Osteocyte (in vitro differentiated cells): ENCODE data around the gene TP53I3. TPM values are rescaled to one million over a fixed set of nuclear protein-coding genes. Genes with fewer than 3 reads are reported as not detected.

ENCODE experiments used
- DNase-seq: peaks from one replicate; pipeline ENCODE4 v3.0.0; 2021; ENCODE audit warnings: mixed read lengths; ENCODE audit not compliant: unreplicated experiment; ENCODE audit errors: extremely low spot score
- H3K27ac Mint-ChIP-seq: one replicate; pipeline ENCODE4 v1.8.0; 2021; ENCODE audit warnings: mild to moderate bottlenecking, mixed read lengths; ENCODE audit not compliant: unreplicated experiment
- H3K27me3 Mint-ChIP-seq: one replicate; pipeline ENCODE4 v1.8.0; 2021; ENCODE audit warnings: mixed read lengths; ENCODE audit not compliant: unreplicated experiment
- H3K36me3 Mint-ChIP-seq: one replicate; pipeline ENCODE4 v1.8.0; 2021; ENCODE audit warnings: mixed read lengths; ENCODE audit not compliant: unreplicated experiment
- H3K4me1 Mint-ChIP-seq: one replicate; pipeline ENCODE4 v1.8.0; 2021; ENCODE audit warnings: mixed read lengths; ENCODE audit not compliant: unreplicated experiment
- H3K4me3 Mint-ChIP-seq: one replicate; pipeline ENCODE4 v1.8.0; 2021; ENCODE audit warnings: mild to moderate bottlenecking, moderate library complexity, mixed read lengths; ENCODE audit not compliant: unreplicated experiment
- H3K9me3 Mint-ChIP-seq: one replicate; pipeline ENCODE4 v1.8.0; 2021; ENCODE audit warnings: mixed read lengths; ENCODE audit not compliant: unreplicated experiment
- CTCF ChIP-seq: fragments of 200-600 bp; sonication (generic); IDR thresholded peaks from 2 replicates; pipeline ENCODE4 v1.5.0; 2021; ENCODE audit warnings: antibody characterized with exemption, mild to moderate bottlenecking, moderate library complexity
- total RNA-seq: library from RNA; stranded (reverse); gene quantifications from 2 replicates; pipeline ENCODE4 v1.2.1, GENCODE V29; 2021

The TP53I3 gene
- total RNA-seq, 1 donor from 2014 or later: 45.9 TPM

DNA sequence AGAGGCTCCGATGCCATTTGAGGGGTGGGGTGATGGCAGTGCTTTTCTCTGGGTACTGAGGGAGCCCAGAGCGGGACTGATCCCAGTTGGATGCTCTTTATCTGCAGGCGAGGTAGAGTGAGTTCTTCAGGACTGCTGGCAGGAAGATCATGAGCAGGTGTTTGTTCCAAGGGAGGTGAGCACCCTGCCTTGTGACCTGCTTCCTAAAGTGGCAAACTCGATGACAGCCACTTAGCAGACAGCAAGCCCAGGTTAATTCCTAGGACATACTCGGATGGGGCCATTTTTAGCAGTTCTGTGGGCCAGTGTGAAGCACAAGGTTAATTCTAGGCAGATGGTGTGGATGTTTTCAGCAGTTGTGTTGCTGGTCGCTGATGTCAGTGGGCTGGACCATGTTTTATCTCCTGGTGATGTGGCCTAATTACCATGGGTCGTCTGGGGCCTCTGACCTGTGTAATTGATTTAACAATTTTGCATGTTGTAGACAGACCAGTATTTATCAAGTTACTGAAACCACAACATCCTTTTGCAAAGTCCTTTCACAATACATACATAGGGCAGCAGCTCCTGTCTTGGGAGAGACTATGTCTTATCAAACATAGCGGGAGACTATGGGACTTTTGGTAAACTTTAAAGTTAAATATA lies 30.1 kb downstream of the TP53I3 start:
- H3K27me3 Mint-ChIP-seq: no peaks in the 10 kb centered on the region
- no peaks in the 10 kb centered on the region for H3K9me3 Mint-ChIP-seq
- H3K36me3 Mint-ChIP-seq: peaks cover 4% of the 10 kb centered on the region
- H3K4me3 Mint-ChIP-seq: no peak overlapping the region
- no peak for TF ChIP-seq CTCF
- no peak overlapping the region for H3K27ac Mint-ChIP-seq
- no peak for DNase-seq
- no peaks in the 10 kb centered on the region for H3K4me1 Mint-ChIP-seq

DNA sequence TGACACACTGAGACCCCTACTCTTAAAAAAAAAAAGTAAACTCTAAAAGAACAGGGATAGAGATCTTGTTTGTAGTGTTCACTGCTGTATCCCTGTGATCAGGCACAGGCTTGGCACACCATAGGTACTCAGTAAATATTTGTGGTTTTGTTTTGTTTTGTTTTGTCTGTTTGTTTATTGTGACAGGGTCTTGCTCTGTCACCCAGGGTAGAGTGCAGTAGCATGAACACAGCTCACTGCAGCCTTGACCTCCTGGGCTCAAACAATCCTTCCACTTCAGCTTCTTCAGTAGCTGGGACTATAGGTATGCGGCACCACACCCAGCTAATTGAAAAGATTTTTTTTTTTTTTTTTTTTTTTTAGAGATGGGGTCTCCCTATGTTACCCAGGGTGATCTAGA lies 31.7 kb downstream of the TP53I3 start:
- Mint-ChIP-seq H3K36me3 (peaks cover 4% of the 10 kb centered on the region), H3K4me1 (no peaks in the 10 kb centered on the region), H3K27ac (no peak overlapping the region), H3K4me3 (no peak overlapping the region), H3K9me3 (no peaks in the 10 kb centered on the region), H3K27me3 (no peaks in the 10 kb centered on the region)
- no peak for TF ChIP-seq CTCF
- DNase-seq: no peak

DNA sequence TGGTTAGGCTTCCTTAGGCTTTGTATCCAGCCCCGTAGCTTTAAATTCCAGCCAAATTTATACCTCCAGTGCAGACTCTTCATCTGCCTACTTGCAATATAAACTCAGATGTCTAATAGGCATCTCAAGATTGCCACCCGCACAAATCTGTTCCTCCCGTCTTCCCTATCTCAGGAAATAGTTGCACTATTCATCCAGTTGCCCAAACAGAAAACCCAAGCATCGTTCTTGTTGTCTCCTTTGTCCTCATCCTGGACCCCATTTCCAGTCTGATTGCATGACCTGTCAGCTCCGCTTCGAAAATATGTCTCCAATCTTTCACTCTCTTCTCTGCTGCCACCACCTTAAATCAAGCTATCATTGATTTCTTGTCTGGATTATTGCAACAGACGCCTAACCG lies 32.8 kb downstream of the TP53I3 start:
- peaks cover 4% of the 10 kb centered on the region for H3K36me3 Mint-ChIP-seq
- H3K27me3 Mint-ChIP-seq: no peaks in the 10 kb centered on the region
- H3K9me3 Mint-ChIP-seq: no peaks in the 10 kb centered on the region
- no peak for DNase-seq
- H3K4me3 Mint-ChIP-seq: no peak overlapping the region
- TF ChIP-seq CTCF: no peak
- H3K4me1 Mint-ChIP-seq: peaks cover 7% of the 10 kb centered on the region
- H3K27ac Mint-ChIP-seq: no peak overlapping the region

DNA sequence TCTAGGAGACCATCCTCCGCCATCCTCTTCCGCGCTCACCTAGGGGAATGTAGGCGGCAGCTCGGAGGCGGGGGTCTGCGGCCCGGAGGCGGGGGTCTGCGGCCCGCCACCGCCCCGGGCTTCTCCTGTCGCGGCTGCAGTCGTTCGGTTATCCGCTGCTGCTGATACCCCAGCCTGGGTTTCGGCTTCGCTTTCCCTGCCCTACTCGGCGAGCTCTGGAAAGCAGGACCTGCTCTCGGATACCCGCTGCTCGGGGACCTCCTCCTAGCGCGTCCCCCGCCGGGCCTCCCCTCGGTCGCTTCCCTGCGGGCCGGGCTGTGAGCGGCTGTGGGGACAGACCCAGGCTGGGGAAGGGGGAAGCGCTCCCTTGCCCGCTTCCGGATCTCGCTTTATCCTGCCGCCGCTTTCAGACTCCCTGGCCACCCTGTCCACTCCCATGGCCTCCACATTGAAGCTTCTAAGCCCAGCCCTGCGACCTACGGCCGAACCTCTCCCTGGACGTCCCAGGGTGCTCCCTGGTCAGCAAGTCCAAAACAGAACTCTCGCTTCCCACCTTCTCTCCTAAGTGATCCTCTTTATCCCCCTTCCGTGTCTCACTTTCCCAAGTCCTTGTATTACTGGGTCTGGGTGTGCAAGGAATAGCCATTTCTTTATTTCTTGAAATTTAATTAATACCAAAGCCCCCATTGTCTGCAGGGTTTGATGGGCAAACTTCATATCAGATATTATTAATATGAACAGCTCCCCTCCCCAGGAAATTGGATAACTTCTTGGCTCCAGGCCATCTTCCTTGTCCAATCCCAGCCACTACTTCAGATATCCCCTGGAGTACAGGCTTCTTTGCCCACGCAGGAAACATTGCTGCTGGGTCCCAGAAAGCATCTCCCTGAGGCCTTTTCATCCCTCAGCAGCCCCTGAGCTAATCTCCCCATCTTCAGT lies 34.3 kb downstream of the TP53I3 start:
- Mint-ChIP-seq H3K4me3 (no peak overlapping the region), H3K4me1 (peaks cover 13% of the 10 kb centered on the region), H3K9me3 (no peaks in the 10 kb centered on the region), H3K36me3 (peaks cover 4% of the 10 kb centered on the region), H3K27ac (no peak overlapping the region), H3K27me3 (no peaks in the 10 kb centered on the region)
- no peak for DNase-seq
- no peak for TF ChIP-seq CTCF

- Mint-ChIP-seq H3K36me3 (peaks cover 4% of the 10 kb centered on the region), H3K4me1 (peaks cover 17% of the 10 kb centered on the region), H3K27me3 (no peaks in the 10 kb centered on the region), H3K9me3 (no peaks in the 10 kb centered on the region), H3K4me3 (no peak within 1 kb of the TSS), H3K27ac (no peak within 1 kb of the TSS)
- no peak for TF ChIP-seq CTCF
- no peak for DNase-seq
Measured at GRCh38 chr2:24049485-24050021, 35.1 kb downstream of the TP53I3 start, which contains the start of gene FKBP1B. Gene FKBP1B (plus strand): TSS chr2:24049741. CDS start chr2:24049850, 109 bp downstream.
